HCT116 (cell line): Measurements from ENCODE around the gene KRT82. TPM values are rescaled to one million over a fixed set of nuclear protein-coding genes. Genes with fewer than 3 reads are reported as not detected.

Experiments used
- ATAC-seq: fragments of 200-7000 bp; cut with Tn5 transposase; 2 replicates; pipeline ENCODE4 v1.9.1; 2020; ENCODE audit warnings: mild to moderate bottlenecking, moderate library complexity
- BruUV-seq: library from RNA; stranded (reverse); fragments of 400-500 nt; replicated peaks from 2 replicates; lab custom pipeline; 2021; lab: Mats Ljungman, UMichigan
- CTCF ChIA-PET: fragments of 300-600 bp; sonication (Branson Sonifier 250); formaldehyde crosslinking; loops from one replicate; lab custom pipeline; 2021; ENCODE audit warnings: antibody characterized with exemption; lab: Charles Lee
- POLR2A ChIA-PET: fragments of 300-600, 350-600 bp; sonication (Branson Sonifier 250); formaldehyde crosslinking; loops from one replicate; lab custom pipeline; 2021; ENCODE audit warnings: antibody characterized with exemption; lab: Charles Lee
- RAD21 ChIA-PET, 2 experiments: fragments of 300-600 bp; sonication (Branson Sonifier 250); formaldehyde crosslinking; loops; one replicate each; lab custom pipeline; 2023; ENCODE audit warnings: low total read pairs in 2 of 2; ENCODE audit not compliant: uncharacterized antibody in 2 of 2, unreplicated experiment in 2 of 2, low non-redundant PET in 1 of 2; lab: Charles Lee
- DNase-seq: peaks from one replicate; pipeline ENCODE4 v3.0.0-alpha.2; 2010; ENCODE audit warnings: low read depth, low spot score
- H2AFZ ChIP-seq: fragments of 200-600 bp; shearing (Covaris generic), sonication (generic); 2 replicates; pipeline ENCODE4 v1.6.1; 2017; ENCODE audit warnings: low read depth, mixed run types, mixed read lengths, antibody characterized with exemption, low read length; ENCODE audit not compliant: poor library complexity, severe bottlenecking
- H3K27ac ChIP-seq: 2 replicates; pipeline ENCODE4 v1.5.1; 2012; ENCODE audit warnings: low read depth, low read length
- H3K27me3 ChIP-seq: fragments of 200-600 bp; sonication (generic); 2 replicates; pipeline ENCODE4 v1.6.1; 2016; ENCODE audit warnings: mixed run types, low read length, mixed read lengths; ENCODE audit not compliant: insufficient read depth
- H3K36me3 ChIP-seq, 2 experiments: fragments of 200-500 bp in 1 of 2; fragments of 200-600 bp in 1 of 2; sonication (Bioruptor generic) in 1 of 2; sonication (generic) in 1 of 2; 2 replicates each; pipeline versions ENCODE4 v1.5.1 to v1.6.1; 2014 to 2016; ENCODE audit warnings: low read length in 2 of 2, inconsistent platforms in 1 of 2, mixed read lengths in 1 of 2, mixed run types in 1 of 2; ENCODE audit not compliant: insufficient read depth in 2 of 2, control insufficient read depth in 1 of 2
- H3K4me1 ChIP-seq, 2 experiments: fragments of 200-600 bp in 1 of 2; sonication (generic) in 1 of 2; 2 replicates each; pipeline versions ENCODE4 v1.5.1 to v1.6.1; 2012 to 2017; ENCODE audit warnings: low read length in 2 of 2, inconsistent platforms in 1 of 2, mild to moderate bottlenecking in 1 of 2, mixed read lengths in 1 of 2, mixed run types in 1 of 2, moderate library complexity in 1 of 2; ENCODE audit not compliant: insufficient read depth in 2 of 2, control insufficient read depth in 1 of 2
- H3K4me2 ChIP-seq: fragments of 200-600 bp; sonication (generic); 2 replicates; pipeline ENCODE4 v1.6.1; 2017; ENCODE audit warnings: mixed run types, low read length, mixed read lengths
- H3K4me3 ChIP-seq, 2 experiments: fragments of 200-600 bp in 1 of 2; sonication (generic) in 1 of 2; replicated peaks in 1 of 2; 2 replicates each; pipeline ENCODE4 v1.5.1; 2011 to 2016; ENCODE audit warnings: low read length in 2 of 2, control low read depth in 1 of 2, low read depth in 1 of 2, mild to moderate bottlenecking in 1 of 2, mixed read lengths in 1 of 2, mixed run types in 1 of 2
- H3K79me2 ChIP-seq: fragments of 200-600 bp; sonication (generic); 2 replicates; pipeline ENCODE4 v1.6.1; 2017; ENCODE audit warnings: mild to moderate bottlenecking, mixed run types, low read length, moderate library complexity, mixed read lengths; ENCODE audit not compliant: insufficient read depth
- H3K9ac ChIP-seq: fragments of 200-600 bp; sonication (generic); 2 replicates; pipeline ENCODE4 v1.6.1; 2016; ENCODE audit warnings: low read length, mixed read lengths
- H3K9me2 ChIP-seq: fragments of 200-600 bp; sonication (generic), shearing (Covaris generic); 2 replicates; pipeline ENCODE4 v1.6.1; 2017; ENCODE audit warnings: mixed run types, mild to moderate bottlenecking, moderate library complexity; ENCODE audit not compliant: insufficient read depth
- H3K9me3 ChIP-seq, 2 experiments: fragments of 200-500 bp in 1 of 2; fragments of 200-600 bp in 1 of 2; sonication (Bioruptor generic) in 1 of 2; sonication (generic) in 1 of 2; 2 replicates each; pipeline ENCODE4 v1.6.1; 2014 to 2017; ENCODE audit warnings: low read length in 2 of 2, mixed read lengths in 2 of 2, inconsistent platforms in 1 of 2, low read depth in 1 of 2, mild to moderate bottlenecking in 1 of 2, mixed run types in 1 of 2, moderate library complexity in 1 of 2; ENCODE audit not compliant: control insufficient read depth in 1 of 2, insufficient read depth in 1 of 2
- H4K20me1 ChIP-seq: fragments of 200-600 bp; sonication (generic), shearing (Covaris generic); 2 replicates; pipeline ENCODE4 v1.6.1; 2017; ENCODE audit warnings: mixed run types, mild to moderate bottlenecking, moderate library complexity; ENCODE audit not compliant: insufficient read depth
- EZH2phosphoT487 ChIP-seq: fragments of 200-600 bp; IDR thresholded peaks from 2 replicates; pipeline ENCODE4 v1.6.1; 2018; ENCODE audit warnings: antibody characterized with exemption, borderline replicate concordance
- RAD21 ChIP-seq: IDR thresholded peaks from 2 replicates; pipeline ENCODE4 v1.6.1; 2012; ENCODE audit warnings: low read depth, mild to moderate bottlenecking
- SIN3A ChIP-seq: IDR thresholded peaks from 2 replicates; pipeline ENCODE4 v1.6.1; 2012; ENCODE audit warnings: low read depth
- SP1 ChIP-seq: IDR thresholded peaks from 2 replicates; pipeline ENCODE4 v1.6.1; 2012; ENCODE audit warnings: low read depth
- intact Hi-C: fragments of 100-400 bp; cut with micrococcal nuclease; formaldehyde crosslinking; loops from 2 replicates; pipeline ENCODE4 v1.10.0; 2022
- total RNA-seq: library from RNA; stranded (reverse); gene quantifications from one replicate; pipeline ENCODE4 v1.2.1, GENCODE V29; 2021; ENCODE audit not compliant: unreplicated experiment
- TF ChIP-seq, protein P1 (sequence below), 3 experiments: fragments of 200-600 bp in 1 of 3; sonication (generic) in 1 of 3; IDR thresholded peaks in 2 of 3; conservative IDR thresholded peaks in 1 of 3; 2 replicates each; pipeline ENCODE4 v1.5.1; 2012 to 2017; ENCODE audit warnings: low read depth in 2 of 3, low read length in 2 of 3, antibody characterized with exemption in 1 of 3, borderline replicate concordance in 1 of 3, control low read depth in 1 of 3, mild to moderate bottlenecking in 1 of 3, mixed read lengths in 1 of 3, mixed run types in 1 of 3, moderate library complexity in 1 of 3; ENCODE audit not compliant: insufficient read depth in 1 of 3

Gene KRT82
- total RNA-seq, 1 experiment from 2014 or later, result not detected

DNA sequence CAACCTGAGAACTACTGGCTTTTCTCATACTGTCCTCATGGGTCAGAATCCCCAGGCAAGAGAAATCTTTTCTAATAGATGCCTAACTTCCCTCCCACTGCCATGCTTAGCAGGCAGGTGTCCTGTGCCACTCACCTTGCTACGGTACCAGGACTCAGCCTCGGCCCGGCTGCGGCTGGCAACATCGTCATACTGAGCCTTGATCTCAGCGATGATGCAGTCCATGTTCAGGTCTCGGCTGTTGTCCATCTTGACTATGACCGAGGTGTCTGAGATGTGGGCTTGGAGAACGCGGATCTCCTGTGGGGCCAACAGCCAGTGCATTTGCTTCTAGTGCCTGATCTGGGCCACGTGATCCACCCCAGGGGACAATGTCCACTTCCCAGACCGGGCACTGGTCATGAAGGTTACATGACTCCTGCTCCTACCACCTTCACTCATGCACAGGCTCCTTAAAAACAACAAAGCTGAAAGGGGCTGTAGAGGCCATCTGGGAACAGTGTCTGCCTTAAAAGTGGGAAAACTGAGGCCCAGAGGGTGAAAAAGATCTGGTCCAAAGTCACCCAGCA is 42.9 kb downstream of the KRT82 start:
- intact Hi-C loops, result no loop called here
- Histone ChIP-seq H3K9me2 (no peaks in the 10 kb centered on the region), H3K9me3 (no peaks in the 10 kb centered on the region), H3K9ac (no peak overlapping the region), H2AFZ (no peak overlapping the region), H3K4me1 (no peaks in the 10 kb centered on the region; a peak in 1 of 4 replicates), H3K27ac (no peak overlapping the region), H3K27me3 (no peaks in the 10 kb centered on the region), H3K4me2 (no peak overlapping the region), H3K79me2 (no peaks in the 10 kb centered on the region), H3K36me3 (no peaks in the 10 kb centered on the region), H3K4me3 (no peak overlapping the region), H4K20me1 (no peaks in the 10 kb centered on the region)
- no peak for TF ChIP-seq RAD21
- no peak for TF ChIP-seq SP1
- TF ChIP-seq EZH2phosphoT487, result no peak
- no peak for ATAC-seq
- CTCF ChIA-PET, result no interaction called here
- POLR2A ChIA-PET, result no interaction called here
- DNase-seq, result no peak
- BruUV-seq, result no TSS peak
- RAD21 ChIA-PET, result no interaction called here

DNA sequence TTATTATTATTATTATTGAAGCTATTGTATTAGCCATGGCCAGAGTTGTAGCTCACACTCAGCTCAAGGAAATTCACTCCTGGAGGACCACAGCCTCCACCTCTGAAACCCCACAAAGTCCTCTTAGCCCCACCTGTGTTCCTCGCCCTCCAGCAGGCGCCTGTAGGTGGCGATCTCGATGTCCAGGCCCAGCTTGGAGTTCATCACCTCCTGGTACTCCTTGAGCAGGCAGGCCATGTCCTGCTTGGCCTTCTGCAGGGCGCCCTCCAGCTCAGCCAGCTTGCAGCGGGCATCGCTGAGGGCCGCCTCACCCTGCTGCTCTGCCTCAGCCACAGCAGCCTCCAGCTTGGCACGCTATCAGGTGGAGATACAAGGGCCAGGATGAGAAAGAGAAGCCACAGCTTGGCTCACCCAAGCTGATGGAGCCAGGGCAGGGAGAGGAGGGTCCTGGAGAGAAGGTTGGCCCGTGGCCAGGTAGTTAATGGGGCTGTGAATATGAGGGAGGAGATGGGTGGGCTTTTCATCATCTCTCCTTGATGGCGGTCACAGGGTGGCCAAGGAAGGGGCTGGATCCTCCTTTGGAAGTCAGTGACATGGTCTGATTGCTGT is 43.9 kb downstream of the KRT82 start:
- no peak overlapping the region for H3K9ac ChIP-seq
- no peak overlapping the region for H3K4me2 ChIP-seq
- no peak overlapping the region for H2AFZ ChIP-seq
- intact Hi-C loops, result no loop called here
- H3K27ac ChIP-seq, result no peak overlapping the region
- no TSS peak for BruUV-seq
- H3K4me3 ChIP-seq, result no peak overlapping the region
- no peaks in the 10 kb centered on the region for H3K9me2 ChIP-seq
- no peaks in the 10 kb centered on the region for H3K36me3 ChIP-seq
- ATAC-seq (peak; percentile 79), DNase-seq (no peak)
- H3K79me2 ChIP-seq, result no peaks in the 10 kb centered on the region
- ChIA-PET CTCF (interaction anchor here (0.9 to 2.0 kb wide), 9 partner anchors 10 to 518 kb away, joined by 3 to 21 read pairs (median 4); no protein-coding TSS in a partner anchor), RAD21 (no interaction called here), POLR2A (interaction anchor here (1.2 kb wide), 1 partner anchor 18 kb away, joined by 3 read pairs; no protein-coding TSS in a partner anchor)
- no peak for TF ChIP-seq SIN3A
- TF ChIP-seq, protein P1, sequence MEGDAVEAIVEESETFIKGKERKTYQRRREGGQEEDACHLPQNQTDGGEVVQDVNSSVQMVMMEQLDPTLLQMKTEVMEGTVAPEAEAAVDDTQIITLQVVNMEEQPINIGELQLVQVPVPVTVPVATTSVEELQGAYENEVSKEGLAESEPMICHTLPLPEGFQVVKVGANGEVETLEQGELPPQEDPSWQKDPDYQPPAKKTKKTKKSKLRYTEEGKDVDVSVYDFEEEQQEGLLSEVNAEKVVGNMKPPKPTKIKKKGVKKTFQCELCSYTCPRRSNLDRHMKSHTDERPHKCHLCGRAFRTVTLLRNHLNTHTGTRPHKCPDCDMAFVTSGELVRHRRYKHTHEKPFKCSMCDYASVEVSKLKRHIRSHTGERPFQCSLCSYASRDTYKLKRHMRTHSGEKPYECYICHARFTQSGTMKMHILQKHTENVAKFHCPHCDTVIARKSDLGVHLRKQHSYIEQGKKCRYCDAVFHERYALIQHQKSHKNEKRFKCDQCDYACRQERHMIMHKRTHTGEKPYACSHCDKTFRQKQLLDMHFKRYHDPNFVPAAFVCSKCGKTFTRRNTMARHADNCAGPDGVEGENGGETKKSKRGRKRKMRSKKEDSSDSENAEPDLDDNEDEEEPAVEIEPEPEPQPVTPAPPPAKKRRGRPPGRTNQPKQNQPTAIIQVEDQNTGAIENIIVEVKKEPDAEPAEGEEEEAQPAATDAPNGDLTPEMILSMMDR (IDR thresholded peaks at IDR 0.05 in 2 of 3, conservative IDR thresholded peaks at IDR 0.05 in 1 of 3; ENCODE audit: borderline replicate concordance in 1 of 3, insufficient read depth in 1 of 3, low read depth in 2 of 3, low read length in 2 of 3), result peak; percentile 37 to 63 (median 62); a peak in 5 of 6 replicates
- no peaks in the 10 kb centered on the region for H3K9me3 ChIP-seq
- no peaks in the 10 kb centered on the region for H3K27me3 ChIP-seq
- no peaks in the 10 kb centered on the region for H4K20me1 ChIP-seq
- H3K4me1 ChIP-seq, result no peaks in the 10 kb centered on the region; a peak in 1 of 4 replicates
